Islet of Langerhans (tissue), 1 donor: ENCODE results near the gene TBPL1.
A peak's percentile ranks its signal among the peaks of the same experiment; 100 is the strongest.
"Not testable (repeated sequence)": the region's sequence is repeated elsewhere in the genome, so short reads cannot be mapped to it uniquely, and the experiment has no call there.

ENCODE experiments used
- FAIRE-seq: peaks from one replicate; lab custom pipeline; 2011; peaks lifted over from hg19 to GRCh38; lab: Jason Lieb, UNC

The TBPL1 gene

DNA sequence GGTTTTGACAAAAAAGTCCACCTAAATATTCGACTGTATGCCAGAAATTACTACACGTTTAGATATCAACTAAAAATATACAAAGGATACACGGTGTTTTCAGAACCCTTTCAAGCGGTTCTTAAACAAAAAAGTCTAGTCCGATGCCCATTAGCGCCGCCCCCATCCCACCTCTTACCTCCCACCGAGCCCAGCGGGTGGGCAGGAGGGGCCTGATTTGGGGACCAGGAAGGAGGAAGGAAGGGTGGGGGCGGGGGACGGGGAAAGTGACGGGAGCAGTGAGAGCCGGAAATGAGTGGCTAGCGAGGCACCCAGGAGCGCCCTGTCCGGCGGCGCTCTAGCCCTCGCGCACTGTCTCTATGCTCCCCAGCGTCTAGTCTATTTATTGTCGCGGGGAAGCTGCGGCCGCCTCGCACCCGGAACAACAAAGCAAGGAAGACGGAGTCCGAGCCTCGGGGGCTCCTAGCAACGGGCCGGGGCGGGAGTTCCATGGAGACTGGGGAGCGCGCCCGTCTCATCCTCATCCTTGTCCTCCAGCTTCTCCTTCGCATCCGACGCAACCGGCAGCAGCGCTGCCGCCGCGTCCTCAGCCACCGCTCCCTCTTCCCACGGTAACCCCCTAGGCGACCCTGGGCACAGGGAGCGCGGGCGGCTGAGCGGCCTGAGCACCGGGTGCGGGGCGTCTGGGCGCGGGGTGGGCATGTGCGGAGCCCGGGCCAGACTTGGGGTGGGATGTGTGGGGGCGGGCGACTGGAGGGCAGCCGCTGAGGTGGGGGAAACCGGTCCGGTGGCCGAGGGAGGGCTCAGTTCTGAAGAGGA lies at the start of gene TBPL1:
Gene TBPL1 (plus strand): TSS at position 410 of the 819 bp plus-strand sequence. CDS start 26,902 bp downstream, outside the sequence.
- no peak for FAIRE-seq

DNA sequence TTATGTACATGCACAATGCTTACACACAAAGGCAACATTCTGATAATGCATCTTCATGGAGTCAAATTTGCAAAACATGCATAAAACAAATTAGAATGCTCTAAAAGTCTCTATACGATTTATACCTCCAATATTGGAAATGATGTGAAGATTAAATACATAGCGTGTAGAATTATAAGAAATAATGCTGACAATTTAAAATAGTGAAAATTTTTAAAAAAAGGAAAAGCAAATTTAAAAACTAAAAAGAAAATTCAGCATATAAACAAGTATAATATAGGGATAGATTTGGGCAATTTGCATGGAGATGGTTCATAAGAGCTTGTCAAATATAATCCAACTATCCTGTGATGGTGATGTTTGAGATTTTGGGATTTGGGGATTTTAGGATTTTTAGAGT lies 49.2 kb upstream of the TBPL1 start:
- FAIRE-seq: no peak

DNA sequence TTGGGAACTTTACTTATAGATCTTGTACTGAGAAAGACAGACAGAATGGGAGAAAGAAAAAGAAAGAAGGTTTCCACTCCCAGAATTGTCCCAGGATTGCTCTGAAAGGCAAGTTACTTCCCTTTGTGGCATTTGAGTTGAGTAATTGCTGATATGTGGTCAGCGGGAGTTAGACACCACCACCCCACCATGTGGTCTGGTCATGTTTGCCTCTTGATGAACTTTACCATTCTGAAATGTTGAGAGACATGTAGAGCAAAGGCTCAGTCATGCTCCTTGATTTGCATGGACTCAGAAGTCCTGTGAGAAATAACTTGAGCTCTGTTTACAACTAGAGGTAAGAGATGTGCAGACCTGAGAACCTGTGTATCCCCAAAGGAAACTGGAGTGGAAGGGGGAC lies 47.0 kb upstream of the TBPL1 start:
- FAIRE-seq: no peak

DNA sequence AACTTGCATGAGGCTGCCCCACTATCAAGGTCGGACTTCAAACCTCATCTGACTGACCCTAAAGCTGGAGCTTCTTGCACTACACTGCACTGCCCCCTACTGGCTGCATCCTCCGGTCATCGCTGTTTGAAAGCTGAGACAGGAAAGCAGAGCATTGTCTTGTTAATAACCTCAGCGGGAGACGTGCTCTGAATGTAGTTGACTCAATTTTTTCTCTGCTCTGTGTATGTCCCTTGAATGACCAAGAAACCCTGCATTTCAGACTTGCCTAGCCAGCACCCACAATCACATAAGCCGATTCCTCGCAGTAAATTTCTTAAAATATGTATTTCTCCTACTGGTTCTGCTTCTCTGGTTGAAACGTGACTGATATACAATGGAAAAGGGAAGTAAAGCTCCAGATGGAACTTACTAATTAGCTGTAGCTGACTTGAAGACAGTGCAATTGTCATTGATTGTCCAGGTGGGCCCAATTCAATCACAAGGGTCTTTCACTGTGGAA lies 36.3 kb upstream of the TBPL1 start:
- FAIRE-seq: no peak

- FAIRE-seq: no peak
These were observed 35.2 kb upstream of the TBPL1 start for GRCh38 chr6:133917781-133918180.

- no peak for FAIRE-seq
These were observed 34.7 kb upstream of the TBPL1 start for GRCh38 chr6:133918208-133918930.

DNA sequence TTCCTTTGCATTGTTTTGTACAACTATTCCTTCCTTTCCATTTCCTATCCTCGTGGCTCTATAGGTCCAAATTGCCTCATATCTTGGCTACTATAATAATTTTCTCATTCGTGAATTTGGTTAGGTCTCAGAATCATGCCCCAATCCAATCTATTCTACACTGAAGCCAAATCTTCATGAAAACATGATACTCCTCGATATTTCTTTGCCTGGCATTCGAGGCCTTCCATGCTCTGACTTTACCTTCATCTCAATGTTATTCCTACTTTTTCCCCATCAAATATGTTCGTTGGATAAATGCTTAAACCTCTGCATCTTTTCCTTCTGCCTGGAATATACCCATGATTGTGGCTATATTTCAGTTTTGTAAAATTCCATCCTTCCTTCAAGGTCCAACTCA lies 33.7 kb upstream of the TBPL1 start:
- FAIRE-seq: no peak

GRCh38 chr6:133921249-133921859 lies 31.7 kb upstream of the TBPL1 start:
- no peak for FAIRE-seq

GRCh38 chr6:133923938-133924593 lies 29.0 kb upstream of the TBPL1 start:
- peak; percentile 99 for FAIRE-seq

DNA sequence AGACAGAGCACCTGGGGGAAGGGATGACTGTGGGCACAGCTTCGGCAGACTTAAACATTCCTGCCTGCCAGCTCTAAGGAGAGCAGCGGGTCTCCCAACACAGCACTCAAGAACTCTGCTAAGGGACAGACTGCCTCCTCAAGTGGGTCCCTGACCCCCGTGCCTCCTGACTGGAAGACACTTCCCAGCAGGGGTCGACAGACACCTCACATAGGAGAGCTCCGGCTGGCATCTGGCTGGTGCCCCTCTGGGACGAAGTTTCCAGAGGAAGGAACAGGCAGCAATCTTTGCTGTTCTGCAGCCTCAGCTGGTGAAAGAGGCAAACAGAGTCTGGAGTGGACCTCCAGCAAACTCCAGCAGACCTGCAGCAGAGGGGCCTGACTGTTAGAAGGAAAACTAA lies 21.8 kb upstream of the TBPL1 start:
- FAIRE-seq: not testable (repeated sequence)

DNA sequence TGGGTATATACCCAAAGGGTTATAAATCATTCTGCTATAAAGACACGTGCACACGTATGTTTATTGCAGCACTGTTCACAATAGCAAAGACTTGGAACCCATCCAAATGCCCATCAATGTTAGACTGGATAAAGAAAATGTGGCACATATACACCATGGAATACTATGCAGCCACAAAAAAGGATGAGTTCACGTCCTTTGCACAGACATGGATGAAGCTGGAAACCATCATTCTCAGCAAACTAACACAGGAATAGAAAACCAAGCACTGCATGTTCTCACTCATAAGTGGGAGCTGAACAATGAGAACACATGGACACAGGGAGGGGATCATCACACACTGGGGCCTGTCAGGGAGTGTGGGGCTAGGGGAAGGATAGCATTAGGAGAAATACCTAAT lies 16.7 kb upstream of the TBPL1 start:
- FAIRE-seq: not testable (repeated sequence)

DNA sequence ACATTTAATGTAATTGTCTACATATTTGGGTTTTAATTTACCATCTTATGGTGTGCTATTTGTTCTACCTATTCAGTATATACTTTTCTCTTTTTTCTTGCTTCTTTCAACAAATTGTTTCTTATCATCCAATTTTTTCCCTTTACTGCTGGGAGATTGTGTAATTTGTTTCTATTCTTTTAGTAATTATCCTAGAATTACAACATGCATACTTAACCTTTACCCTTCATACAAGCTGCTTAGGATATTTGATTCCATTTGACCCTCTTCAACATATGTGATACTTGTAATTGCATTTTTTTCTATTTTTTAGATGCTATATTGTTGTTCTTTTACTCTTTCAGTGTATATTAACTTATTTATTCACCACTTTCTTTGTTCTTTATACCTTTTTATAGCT lies 15.1 kb upstream of the TBPL1 start:
- no peak for FAIRE-seq

GRCh38 chr6:133938533-133938932 lies 14.5 kb upstream of the TBPL1 start:
- FAIRE-seq: no peak

- no peak for FAIRE-seq
These were observed 13.0 kb upstream of the TBPL1 start for GRCh38 chr6:133939778-133940667.

DNA sequence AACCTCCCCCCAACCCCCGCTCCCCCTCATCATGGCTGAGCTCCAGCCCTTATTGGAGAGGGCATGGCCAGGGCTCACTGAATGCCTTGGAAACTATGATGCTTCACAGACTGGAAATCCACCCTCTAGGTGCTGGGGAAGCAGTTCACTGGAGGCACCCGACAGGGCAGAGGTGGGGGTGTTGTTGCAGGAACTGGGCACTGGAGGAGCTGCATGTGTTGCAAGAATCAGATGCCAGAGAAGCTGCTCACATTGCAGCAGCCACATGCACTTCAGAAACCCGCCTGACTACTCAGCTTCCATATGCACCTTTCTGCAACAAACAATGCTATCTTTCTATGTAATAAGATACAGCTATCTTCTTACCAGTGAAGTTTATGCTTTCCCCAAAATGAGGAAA lies 7.9 kb upstream of the TBPL1 start:
- no peak for FAIRE-seq

GRCh38 chr6:133947302-133947900 lies 5.6 kb upstream of the TBPL1 start:
- peak; percentile 96 for FAIRE-seq

GRCh38 chr6:133948472-133948871 lies 4.6 kb upstream of the TBPL1 start:
- no peak for FAIRE-seq

DNA sequence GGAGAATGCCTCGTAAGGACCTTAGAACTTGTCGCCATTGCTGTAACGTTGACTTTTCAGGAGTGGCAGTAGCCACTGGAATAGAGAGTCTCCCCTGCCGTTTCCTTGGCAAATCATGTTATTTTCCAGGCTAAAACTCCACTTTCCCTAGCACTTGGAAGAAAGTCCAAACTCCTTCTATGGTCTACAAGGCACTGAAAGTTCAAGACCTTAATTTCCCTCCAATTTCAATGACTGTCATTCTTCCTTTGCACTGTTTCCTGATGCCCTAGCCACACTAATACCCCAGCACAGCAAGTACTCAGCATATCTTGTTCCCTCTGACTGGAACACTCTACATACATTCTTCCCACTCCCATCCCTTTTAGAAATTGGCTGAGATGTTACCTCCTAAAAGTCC lies 1.8 kb upstream of the TBPL1 start:
- no peak for FAIRE-seq

GRCh38 chr6:133951881-133952814 lies 876 bp upstream of the TBPL1 start:
- peak; percentile 88 for FAIRE-seq
